ENCODE results near the gene KDM6B. TPM values are rescaled to one million over a fixed set of nuclear protein-coding genes. Genes with fewer than 3 reads are reported as not detected.
A peak's percentile ranks its signal among the peaks of the same experiment; 100 is the strongest.

Gene KDM6B
- total and polyA plus RNA-seq, 9 donors: 9.1 to 80.8 (median 53.5) TPM

DNA sequence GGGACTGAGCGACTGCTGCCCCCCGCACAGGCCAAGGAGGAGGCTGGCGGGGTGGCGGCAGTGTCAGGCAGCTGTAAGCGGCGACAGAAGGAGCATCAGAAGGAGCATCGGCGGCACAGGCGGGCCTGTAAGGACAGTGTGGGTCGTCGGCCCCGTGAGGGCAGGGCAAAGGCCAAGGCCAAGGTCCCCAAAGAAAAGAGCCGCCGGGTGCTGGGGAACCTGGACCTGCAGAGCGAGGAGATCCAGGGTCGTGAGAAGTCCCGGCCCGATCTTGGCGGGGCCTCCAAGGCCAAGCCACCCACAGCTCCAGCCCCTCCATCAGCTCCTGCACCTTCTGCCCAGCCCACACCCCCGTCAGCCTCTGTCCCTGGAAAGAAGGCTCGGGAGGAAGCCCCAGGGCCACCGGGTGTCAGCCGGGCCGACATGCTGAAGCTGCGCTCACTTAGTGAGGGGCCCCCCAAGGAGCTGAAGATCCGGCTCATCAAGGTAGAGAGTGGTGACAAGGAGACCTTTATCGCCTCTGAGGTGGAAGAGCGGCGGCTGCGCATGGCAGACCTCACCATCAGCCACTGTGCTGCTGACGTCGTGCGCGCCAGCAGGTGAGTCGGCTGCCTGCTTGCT, 15.2 kb downstream of the KDM6B start:
- WGBS, 3 donors: 70 to 75% (median 72%) methylated on average over 35 of the region's 35 CpGs
- intact Hi-C loops (cut with DNase I): loop anchor here in 1 of 4 donors (10.0 kb wide), 1 partner anchor 306 kb away; the partner anchor contains the start of gene PER1
- Histone ChIP-seq H3K36me3 (no peaks in the 10 kb centered on the region), H3K4me1 (ENCODE audit: insufficient read depth) (peaks cover 5% of the 10 kb centered on the region), H3K4me3 (no peak overlapping the region), H3K27me3 (no peaks in the 10 kb centered on the region), H3K9me3 (no peaks in the 10 kb centered on the region), H3K27ac (no peak overlapping the region)
- peak; percentile 28 to 50 (median 48) for DNase-seq
- TF ChIP-seq POLR2A (IDR thresholded peaks at IDR 0.05) (no peak), EP300 (IDR thresholded peaks at IDR 0.05) (no peak)
- TF ChIP-seq, protein P1, sequence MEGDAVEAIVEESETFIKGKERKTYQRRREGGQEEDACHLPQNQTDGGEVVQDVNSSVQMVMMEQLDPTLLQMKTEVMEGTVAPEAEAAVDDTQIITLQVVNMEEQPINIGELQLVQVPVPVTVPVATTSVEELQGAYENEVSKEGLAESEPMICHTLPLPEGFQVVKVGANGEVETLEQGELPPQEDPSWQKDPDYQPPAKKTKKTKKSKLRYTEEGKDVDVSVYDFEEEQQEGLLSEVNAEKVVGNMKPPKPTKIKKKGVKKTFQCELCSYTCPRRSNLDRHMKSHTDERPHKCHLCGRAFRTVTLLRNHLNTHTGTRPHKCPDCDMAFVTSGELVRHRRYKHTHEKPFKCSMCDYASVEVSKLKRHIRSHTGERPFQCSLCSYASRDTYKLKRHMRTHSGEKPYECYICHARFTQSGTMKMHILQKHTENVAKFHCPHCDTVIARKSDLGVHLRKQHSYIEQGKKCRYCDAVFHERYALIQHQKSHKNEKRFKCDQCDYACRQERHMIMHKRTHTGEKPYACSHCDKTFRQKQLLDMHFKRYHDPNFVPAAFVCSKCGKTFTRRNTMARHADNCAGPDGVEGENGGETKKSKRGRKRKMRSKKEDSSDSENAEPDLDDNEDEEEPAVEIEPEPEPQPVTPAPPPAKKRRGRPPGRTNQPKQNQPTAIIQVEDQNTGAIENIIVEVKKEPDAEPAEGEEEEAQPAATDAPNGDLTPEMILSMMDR (IDR thresholded peaks at IDR 0.05): no peak

DNA sequence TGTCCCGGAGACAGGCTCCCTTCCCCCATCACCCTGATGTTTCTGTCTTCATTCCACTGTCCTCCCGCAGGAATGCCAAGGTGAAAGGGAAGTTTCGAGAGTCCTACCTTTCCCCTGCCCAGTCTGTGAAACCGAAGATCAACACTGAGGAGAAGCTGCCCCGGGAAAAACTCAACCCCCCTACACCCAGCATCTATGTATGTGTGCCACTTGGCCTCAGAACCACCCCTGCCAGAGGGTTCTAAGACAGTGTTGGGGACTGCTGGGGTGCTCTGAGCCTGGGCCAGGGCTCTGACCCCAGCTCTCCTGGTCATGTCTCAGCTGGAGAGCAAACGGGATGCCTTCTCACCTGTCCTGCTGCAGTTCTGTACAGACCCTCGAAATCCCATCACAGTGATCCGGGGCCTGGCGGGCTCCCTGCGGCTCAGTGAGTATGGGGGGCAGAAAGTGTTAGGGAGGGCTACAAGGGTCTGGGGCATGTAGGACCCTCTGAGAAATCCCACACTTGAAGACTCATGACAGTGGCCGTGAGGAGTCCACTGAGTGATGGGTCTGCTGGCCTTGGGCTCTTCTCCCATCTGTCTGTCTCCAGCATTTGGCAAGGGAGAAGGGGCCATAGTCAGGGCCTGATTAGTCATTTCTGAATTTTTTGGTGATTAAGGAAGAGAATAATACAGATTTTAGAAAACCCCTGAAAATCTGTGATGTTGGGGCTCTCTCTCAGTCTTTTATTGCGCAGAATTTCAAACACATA, 15.9 kb downstream of the KDM6B start:
- H3K36me3 ChIP-seq: no peaks in the 10 kb centered on the region
- no peaks in the 10 kb centered on the region for H3K9me3 ChIP-seq
- TF ChIP-seq, protein P1 (IDR thresholded peaks at IDR 0.05): no peak
- no peak for TF ChIP-seq POLR2A (IDR thresholded peaks at IDR 0.05)
- no peak for TF ChIP-seq EP300 (IDR thresholded peaks at IDR 0.05)
- peak in 2 of 5 donors; percentile 27 to 35 for DNase-seq
- H3K27me3 ChIP-seq: no peaks in the 10 kb centered on the region
- H3K27ac ChIP-seq: no peak overlapping the region
- intact Hi-C loops (cut with DNase I): loop anchor here in 2 of 4 donors (5.0 to 10.0 kb wide), 3 partner anchors 105 to 305 kb away; partner anchors contain the start of gene PER1 (in 1 of the 2)
- WGBS, 3 donors: 74 to 79% (median 78%) methylated on average over 12 of the region's 12 CpGs
- H3K4me3 ChIP-seq: no peak overlapping the region
- H3K4me1 ChIP-seq (ENCODE audit: insufficient read depth): peaks cover 5% of the 10 kb centered on the region

DNA sequence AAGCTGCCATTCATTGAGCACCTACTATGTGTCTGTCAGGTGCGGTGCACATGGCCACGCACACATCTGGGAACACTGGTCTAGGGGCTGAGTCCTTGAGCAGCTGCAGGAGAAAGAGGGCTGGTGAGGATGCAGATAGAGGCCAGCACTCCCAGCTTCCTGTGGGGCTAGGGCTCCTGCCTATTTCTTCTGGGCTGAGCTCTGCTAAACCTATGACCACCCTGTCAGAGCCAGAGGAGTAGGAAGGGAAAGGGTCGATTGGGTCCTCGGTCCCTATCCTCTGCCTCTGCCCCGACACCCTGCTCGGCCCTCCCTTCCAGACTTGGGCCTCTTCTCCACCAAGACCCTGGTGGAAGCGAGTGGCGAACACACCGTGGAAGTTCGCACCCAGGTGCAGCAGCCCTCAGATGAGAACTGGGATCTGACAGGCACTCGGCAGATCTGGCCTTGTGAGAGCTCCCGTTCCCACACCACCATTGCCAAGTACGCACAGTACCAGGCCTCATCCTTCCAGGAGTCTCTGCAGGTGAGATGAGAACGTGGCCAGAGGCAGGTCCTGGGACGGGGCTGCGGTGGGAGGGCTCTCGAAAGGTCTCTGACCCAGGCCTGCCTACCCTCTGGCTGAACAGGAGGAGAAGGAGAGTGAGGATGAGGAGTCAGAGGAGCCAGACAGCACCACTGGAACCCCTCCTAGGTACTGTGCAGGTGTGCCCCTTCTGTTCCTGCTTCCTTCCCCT, 16.9 kb downstream of the KDM6B start:
- intact Hi-C loops (cut with DNase I): loop anchor here in 2 of 4 donors (5.0 to 10.0 kb wide), 2 partner anchors 106 to 109 kb away; no protein-coding TSS in a partner anchor
- H3K4me1 ChIP-seq (ENCODE audit: insufficient read depth): peaks cover 2% of the 10 kb centered on the region

More for the DNA sequence above, 16.9 kb downstream of the KDM6B start:
- peak in 4 of 5 donors; percentile 47 to 55 (median 48) for DNase-seq
- no peak for TF ChIP-seq EP300 (IDR thresholded peaks at IDR 0.05)
- TF ChIP-seq POLR2A (IDR thresholded peaks at IDR 0.05): no peak
- TF ChIP-seq, protein P1 (IDR thresholded peaks at IDR 0.05): no peak
- Histone ChIP-seq H3K36me3 (no peaks in the 10 kb centered on the region), H3K9me3 (no peaks in the 10 kb centered on the region), H3K4me3 (no peak overlapping the region), H3K27me3 (no peaks in the 10 kb centered on the region), H3K27ac (no peak overlapping the region)
- 79 to 83% (median 80%) methylated on average over 17 of the region's 17 CpGs for WGBS, 3 donors
